GM19193 (cell line): Measurements from ENCODE around the gene STK32C.

ENCODE experiments used
- POLR2A ChIP-seq: IDR thresholded peaks from 4 replicates; pipeline ENCODE4 v1.6.1; 2011; ENCODE audit not compliant: insufficient read depth, insufficient read length; ENCODE audit errors: extremely low read depth

Gene STK32C

DNA sequence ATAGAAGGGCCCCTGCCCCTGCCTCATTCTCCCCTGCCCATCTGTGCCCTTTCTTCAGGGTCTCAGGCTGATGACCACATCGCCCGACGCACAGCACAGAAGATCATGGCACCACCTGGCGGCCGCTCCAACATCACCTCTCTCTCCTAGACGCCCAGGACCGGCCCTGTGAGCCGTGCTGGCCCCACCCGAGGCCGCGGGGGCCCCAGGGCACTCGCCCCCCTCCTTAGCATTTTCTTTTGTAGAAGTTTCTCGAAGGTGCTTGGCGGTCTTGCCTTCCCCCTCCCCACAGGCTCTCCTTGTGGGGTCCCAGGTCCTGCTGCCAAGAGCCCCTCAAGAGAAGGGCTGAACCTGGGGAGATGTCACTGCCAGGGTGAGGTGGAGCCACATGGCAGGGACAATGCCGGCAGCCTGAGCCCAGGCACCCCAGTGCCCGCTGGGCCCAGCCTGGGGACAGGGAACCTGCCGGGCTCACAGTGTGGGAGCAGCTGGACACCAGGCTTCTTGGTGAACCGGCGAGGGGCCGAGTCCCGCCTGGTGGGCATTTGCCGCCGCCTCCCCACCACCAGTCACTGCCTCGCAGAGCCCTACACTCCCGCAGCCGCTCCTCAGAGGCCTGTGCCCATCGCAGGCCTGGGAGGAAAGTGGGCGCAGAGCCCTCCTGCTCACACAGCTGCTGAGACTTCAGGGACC is 102.8 kb downstream of the STK32C start:
- no peak for TF ChIP-seq POLR2A

DNA sequence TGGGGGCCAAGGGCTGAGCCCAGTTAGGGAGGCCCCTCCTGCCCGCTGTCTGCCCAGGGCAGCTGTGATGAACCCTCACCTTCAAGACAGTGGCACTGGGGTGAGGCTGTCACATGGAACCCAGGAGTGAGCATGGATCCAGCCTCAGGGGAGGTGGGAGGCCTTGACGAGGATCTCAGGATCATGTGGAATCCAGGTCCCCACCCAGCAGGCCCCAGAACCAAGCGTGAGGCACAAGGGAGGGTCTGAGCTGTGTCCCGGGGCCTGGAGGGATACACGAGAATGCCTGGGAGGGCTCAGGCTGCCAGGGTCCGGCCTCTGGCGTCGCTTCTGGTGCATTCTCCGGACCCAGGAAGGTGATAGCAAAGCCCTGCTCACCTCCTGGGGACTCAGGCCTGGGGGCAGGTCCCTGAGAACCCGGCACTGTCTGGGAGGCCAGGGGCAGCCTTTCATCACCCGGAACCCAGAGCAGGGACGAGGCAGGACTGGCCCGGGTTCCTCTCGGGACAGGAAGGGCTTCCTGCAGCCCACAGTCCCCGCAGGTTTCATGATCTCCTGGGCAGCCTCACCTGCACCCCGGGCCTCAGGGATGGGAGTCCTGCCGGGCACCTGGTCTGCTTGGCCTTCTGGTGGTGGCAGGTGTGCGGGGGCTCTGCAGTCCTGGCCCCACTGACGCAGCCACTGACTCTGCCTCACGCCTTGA is 103.5 kb downstream of the STK32C start:
- no peak for TF ChIP-seq POLR2A

DNA sequence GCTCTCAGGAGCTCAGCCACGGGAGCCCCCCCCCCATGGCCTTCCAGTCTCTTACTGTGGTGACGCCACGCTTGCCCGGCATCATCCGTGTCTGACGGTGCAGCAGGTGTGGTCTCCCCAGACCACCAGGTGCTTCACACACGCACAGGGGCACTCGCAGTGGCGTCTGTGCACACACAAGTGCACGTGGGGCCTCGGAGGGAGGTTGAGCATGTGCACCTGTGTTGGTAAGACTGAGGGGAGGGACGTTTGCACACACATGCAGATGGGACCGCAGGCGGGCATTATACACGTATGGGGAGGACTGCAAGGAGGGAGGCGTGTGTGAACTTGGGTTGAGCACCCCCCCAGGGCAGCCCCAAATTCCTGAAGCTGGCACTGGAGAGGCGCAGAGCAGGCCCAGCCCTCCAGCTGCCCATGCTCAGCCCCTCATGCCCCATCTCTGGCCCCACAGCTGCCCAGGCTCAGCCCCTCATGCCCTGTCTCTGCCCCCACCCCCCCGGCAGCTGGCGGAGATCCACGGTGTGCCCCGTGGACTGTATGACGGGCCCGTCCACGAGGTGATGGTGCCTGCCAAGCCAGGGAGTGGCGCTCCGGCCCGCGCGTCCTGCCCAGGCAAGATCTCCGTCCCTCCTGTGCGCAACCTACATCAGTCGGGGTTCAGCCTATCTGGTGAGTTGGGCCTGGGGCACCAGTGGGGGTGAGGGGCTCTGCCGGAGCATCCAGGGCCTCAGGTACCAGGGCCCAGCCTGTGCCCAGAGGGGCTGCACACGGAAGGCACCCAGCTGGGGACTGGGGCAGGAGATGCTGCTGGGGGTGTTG is 104.3 kb downstream of the STK32C start:
- no peak for TF ChIP-seq POLR2A

DNA sequence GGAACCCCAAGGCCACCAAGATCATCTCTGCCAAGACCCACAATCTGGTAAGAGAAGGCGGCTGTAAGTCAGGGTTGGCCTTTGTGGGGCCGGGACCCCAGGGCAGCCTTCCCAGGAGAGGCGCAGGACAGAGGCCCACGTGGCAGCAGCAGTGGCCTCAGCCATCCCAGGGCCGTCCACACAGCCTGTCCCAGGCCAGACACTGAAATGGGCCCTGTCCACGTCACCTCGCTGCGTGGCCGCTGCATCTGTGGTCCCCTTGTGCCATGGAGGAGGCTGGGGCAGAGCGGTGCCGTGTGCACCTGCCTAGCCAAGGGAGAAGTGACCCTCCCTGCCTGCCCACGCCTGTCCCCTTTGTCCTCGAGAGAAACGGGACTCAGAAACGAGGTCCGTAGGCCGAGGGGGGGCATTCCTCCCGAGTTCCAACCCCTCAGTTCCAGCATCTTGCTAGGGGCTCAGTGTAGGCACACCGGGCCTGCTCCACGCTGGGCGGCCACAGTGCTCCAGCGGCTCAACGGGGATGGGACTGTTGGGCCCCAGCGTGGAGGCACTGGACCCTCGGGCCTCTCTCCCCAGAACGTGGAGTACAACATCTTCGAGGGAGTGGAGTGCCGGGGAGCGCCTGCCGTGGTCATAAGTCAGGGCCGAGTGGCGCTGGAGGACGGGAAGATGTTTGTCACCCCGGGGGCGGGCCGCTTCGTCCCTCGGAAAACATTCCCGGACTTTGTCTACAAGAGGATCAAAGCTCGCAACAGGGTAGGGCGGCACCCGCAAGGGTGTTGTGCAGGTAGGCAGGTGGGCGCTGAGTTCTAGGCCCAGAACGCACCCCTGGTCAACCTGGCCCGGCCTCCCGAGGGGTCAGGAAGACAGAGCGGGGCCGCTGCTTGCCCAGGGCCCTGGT is 105.4 kb downstream of the STK32C start:
- no peak for TF ChIP-seq POLR2A

DNA sequence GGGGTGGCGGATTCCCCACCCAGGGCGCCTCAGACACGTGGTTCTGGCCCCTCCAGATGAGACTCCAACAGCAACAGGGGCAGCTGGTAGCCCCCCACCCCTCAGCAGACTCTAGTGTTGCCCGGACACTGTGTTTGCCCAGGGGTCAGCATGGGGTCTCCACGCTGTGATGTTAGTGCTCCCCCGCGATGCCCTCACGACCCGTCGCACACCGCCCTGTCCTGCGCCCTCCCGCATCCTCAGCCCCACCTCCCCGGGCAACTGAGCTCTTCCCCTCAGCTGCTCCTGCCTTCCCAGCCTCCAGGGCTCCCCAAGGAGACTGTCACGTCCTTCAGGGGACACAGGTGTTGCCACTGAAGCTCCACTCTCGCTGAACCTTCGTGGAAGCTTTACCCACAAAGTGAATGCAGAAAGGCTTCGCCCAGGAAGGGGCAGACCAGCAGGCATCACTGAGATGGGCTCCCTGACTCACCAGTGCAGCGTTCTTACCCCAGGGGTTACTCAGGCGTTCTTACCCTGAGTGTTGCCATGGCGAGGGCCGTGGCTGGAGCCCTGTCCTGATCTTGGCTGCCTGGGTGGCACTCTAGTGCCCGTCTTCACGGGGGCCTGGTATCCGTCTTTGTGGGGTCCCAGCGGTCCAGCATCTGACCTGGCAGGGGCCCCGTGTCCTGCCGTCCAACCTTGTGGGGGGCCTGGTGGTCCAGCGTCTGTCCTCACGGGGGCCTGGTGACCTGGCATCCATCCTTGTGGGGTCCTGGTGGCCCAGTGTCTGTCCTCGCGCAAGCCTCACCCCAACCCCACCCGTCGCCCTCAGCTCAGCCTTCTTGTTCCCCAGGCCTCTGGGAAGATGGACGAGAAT is 106.4 kb downstream of the STK32C start:
- no peak for TF ChIP-seq POLR2A

DNA sequence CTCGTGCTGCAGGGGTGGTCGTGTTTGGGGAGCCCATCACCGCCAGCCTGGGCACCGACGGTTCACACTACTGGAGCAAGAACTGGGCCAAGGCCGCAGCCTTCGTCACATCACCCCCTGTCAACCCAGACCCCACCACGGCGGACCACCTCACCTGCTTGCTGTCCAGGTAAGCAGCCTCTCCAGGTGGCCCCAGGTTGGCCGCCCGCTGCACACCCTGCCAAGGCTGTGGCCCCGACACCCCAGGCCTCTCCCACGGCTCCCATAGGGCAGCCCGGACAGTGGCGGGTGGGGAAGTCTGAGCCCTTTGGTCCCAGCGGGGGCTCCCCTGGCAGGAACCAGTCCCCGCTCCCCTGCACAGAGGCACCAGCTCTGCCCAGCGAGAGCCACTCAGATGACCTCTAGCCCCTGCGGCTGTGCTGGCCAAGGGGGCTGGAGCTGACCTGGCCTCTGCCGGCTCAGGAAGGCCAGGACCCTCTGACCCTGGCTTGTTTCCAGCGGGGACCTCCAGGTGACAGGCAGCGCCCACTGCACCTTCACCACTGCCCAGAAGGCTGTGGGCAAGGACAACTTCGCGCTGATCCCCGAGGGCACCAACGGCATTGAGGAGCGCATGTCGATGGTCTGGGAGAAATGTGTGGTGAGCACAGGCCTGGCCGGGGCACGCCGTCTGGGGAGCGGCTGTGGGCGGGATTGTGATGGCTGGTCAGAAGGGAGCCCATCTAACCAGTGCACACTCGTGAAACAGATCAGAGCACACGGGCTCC is 107.2 kb downstream of the STK32C start:
- no peak for TF ChIP-seq POLR2A

DNA sequence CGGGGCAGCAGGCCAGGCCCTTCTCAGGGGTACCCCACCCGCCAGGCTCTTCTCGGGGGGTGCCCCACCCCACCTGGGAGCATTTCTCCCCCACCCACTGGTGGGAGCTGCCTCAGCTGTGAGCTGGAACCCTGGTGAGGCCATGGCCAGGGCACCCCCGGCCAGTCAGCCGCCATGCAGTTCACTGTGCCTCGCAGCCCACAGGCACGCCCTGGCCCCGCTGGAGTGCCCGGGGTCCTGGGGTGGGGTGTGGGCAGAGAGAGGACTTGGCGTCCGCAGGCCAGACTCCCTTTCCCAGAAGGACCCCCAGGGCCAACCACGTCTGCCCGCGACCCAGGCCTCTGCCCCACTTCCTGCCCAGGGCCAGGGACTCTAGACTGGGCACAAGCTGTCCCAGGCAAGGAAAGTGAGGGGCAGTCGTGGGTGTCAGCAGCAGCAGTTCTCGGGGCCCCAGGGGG is 107.9 kb downstream of the STK32C start:
- TF ChIP-seq POLR2A: no peak

DNA sequence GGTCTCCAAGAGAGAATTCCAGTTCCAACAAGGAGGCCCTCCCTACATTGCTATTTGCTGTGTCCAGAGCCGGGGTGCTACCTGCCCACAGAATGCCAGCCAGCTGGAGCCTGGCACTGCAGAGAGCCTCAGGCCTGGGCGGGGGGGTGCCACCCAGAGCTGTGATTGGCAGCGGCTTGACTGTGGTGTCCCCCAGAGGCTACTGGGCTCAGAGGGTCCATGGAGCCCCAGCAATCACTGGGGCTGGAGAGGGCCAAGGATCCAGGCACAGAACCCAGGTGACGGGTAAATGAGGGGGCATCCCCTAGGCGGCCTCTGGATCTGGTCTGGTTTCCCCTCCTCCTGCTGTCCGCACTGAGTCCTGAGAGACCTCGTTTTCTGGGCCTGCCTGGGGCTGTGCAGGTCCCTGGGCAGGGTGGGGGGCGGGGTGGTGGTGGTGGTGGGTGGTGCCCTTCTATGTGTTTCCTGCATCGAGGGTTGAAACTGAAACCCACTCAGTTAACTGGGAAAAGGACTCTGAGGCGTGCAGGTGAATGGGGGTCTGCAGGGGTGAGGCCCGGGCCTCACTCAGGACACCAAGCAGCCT is 108.4 kb downstream of the STK32C start:
- TF ChIP-seq POLR2A: no peak

DNA sequence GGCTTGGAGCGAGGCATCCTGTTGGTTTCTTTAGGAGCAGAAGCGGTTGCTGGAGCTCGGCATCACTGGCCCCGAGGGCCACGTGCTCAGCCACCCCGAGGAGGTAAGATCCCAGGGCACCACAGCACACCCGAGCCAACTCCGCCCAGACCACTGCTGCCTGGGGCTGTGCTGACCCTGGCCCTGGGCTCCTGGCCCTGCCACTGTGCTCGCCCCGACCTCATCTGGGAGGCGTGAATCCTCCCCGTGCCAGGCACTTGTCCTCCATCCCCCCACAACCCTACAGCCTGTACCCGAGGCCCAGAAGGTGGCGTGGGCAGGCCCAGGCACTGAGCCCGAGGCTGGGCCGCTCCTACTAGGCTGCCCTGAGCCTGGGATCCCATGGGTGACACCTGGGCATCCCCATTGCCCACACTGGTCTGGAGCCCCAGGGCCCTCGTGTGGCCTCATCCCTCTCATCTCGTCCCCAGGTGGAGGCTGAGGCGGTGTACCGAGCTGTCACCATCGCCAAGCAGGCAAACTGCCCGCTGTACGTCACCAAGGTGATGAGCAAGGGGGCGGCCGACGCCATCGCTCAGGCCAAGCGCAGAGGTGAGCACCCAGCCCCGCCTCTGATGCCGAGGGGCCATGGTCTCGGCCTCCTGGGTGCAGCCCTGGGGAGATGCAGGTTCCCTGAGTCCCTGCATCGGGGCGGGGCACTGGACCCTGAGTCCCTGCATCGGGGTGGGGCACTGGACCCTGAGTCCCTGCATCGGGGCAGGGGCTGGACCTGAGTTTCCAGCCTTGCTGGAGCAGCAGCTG is 109.2 kb downstream of the STK32C start:
- TF ChIP-seq POLR2A: no peak

DNA sequence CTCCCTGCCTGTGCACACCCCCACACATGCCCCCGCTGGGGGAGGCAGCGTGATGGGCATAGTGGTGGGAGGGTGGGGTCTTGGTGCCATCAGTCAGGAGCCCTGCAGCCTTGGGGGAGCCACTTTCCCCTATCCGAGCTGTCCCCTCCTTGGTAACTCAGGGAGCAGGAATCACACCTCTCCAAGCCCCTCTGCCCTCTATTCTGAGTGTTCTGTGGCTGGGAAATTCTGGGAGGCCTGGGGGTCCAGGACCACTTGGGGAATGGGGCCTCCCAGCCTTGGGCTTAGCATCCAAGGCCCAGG is 109.7 kb downstream of the STK32C start:
- no peak for TF ChIP-seq POLR2A

DNA sequence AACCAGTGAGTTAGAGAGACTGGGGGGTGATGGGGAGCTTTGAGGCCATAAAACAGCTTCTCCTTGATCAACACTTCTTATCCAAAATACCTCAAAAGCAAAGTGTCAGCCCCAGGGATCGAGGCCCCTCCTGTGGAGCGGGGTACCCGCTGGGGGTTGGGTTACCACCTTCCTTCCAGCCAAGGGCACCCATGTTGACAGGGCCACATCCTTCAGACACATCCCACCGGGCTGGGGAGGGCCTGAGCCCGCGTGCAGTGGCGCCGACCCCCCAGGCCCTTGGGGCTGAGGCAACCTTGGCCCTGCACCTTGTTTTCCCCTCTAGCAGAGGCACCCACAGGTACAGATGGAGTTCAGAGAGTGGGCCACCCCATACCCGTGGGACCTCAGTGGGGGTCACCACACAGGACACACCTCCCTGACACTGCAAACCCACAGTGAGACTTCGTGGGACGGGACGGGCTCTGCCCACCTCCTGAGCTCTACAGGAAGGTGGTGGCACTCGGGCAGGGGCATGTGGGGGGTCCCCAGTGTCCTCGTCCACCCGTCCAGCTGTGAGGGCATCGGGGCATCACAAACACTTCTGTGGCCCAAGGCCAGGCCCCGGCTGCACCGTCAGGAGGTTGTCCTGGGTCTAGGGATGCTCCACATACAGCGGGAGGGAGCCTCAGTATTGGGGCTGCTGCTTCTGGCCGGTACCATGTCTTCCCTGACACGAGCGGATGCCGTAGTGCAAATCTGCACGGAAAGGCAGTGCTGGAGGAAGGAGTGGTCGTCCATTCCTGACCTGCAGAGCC is 110.3 kb downstream of the STK32C start:
- no peak for TF ChIP-seq POLR2A
